Calu3 (cell line): ENCODE data around the gene IRAK2. TPM values are rescaled to one million over a fixed set of nuclear protein-coding genes. Genes with fewer than 3 reads are reported as not detected.
"Not testable (repeated sequence)": the region's sequence is repeated elsewhere in the genome, so short reads cannot be mapped to it uniquely, and the experiment has no call there.

ENCODE experiments used
- BruUV-seq: library from RNA; stranded (reverse); fragments of 400-500 nt; replicated peaks from 2 replicates; lab custom pipeline; 2021; lab: Mats Ljungman, UMichigan
- CTCF ChIA-PET: fragments of 300-600 bp; sonication (Branson Sonifier 250); formaldehyde crosslinking; loops from one replicate; lab custom pipeline; 2022; ENCODE audit warnings: antibody characterized with exemption; lab: Charles Lee
- DNase-seq: peaks from one replicate; pipeline ENCODE4 v3.0.0; 2022
- H3K27ac Mint-ChIP-seq: one replicate; pipeline ENCODE4 v1.8.0; 2022; ENCODE audit warnings: mixed read lengths; ENCODE audit not compliant: unreplicated experiment
- H3K27me3 Mint-ChIP-seq: one replicate; pipeline ENCODE4 v1.8.0; 2022; ENCODE audit warnings: mixed read lengths; ENCODE audit not compliant: unreplicated experiment
- H3K36me3 Mint-ChIP-seq: one replicate; pipeline ENCODE4 v1.8.0; 2022; ENCODE audit warnings: mild to moderate bottlenecking, moderate library complexity, mixed read lengths; ENCODE audit not compliant: insufficient read depth, unreplicated experiment
- H3K4me1 Mint-ChIP-seq: one replicate; pipeline ENCODE4 v1.8.0; 2022; ENCODE audit warnings: mild to moderate bottlenecking, low read depth, mixed read lengths; ENCODE audit not compliant: unreplicated experiment
- H3K4me3 Mint-ChIP-seq: one replicate; pipeline ENCODE4 v1.8.0; 2022; ENCODE audit warnings: mild to moderate bottlenecking, low read depth, moderate library complexity, mixed read lengths; ENCODE audit not compliant: unreplicated experiment
- H3K9me3 Mint-ChIP-seq: one replicate; pipeline ENCODE4 v1.8.0; 2022; ENCODE audit warnings: low read depth, mixed read lengths; ENCODE audit not compliant: unreplicated experiment
- CTCF ChIP-seq: fragments of 200-600 bp; IDR thresholded peaks from one replicate; pipeline ENCODE4 v1.8.0; 2022; ENCODE audit warnings: antibody characterized with exemption; ENCODE audit not compliant: unreplicated experiment
- intact Hi-C: fragments of 100-400 bp; cut with micrococcal nuclease; formaldehyde crosslinking; loops from one replicate; pipeline ENCODE4 v1.10.0; 2022; ENCODE audit not compliant: unreplicated experiment
- total RNA-seq: library from RNA; stranded (reverse); gene quantifications from 2 replicates; pipeline ENCODE4 v1.2.3, GENCODE V29; 2022

The IRAK2 gene
- total RNA-seq, 1 experiment from 2014 or later, result 31.6 TPM

GRCh38 chr3:10268116-10268515 is 103.4 kb downstream of the IRAK2 start:
- CTCF ChIA-PET, result no interaction called here
- H3K36me3 Mint-ChIP-seq, result peaks cover 44% of the 10 kb centered on the region
- BruUV-seq, result no TSS peak
- no peak overlapping the region for H3K4me3 Mint-ChIP-seq
- H3K27ac Mint-ChIP-seq, result no peak overlapping the region
- H3K4me1 Mint-ChIP-seq, result peaks cover 6% of the 10 kb centered on the region
- H3K27me3 Mint-ChIP-seq, result no peaks in the 10 kb centered on the region
- no peak for DNase-seq
- intact Hi-C loops, result no loop called here
- no peak for TF ChIP-seq CTCF
- H3K9me3 Mint-ChIP-seq, result no peaks in the 10 kb centered on the region

GRCh38 chr3:10268930-10269329 is 104.2 kb downstream of the IRAK2 start:
- H3K27ac Mint-ChIP-seq, result no peak overlapping the region

GRCh38 chr3:10269443-10269842 is 104.7 kb downstream of the IRAK2 start:
- TF ChIP-seq CTCF, result no peak
- CTCF ChIA-PET, result no interaction called here
- BruUV-seq, result no TSS peak
- peaks cover 41% of the 10 kb centered on the region for H3K36me3 Mint-ChIP-seq
- H3K27ac Mint-ChIP-seq, result no peak overlapping the region
- H3K4me1 Mint-ChIP-seq, result peaks cover 19% of the 10 kb centered on the region
- H3K4me3 Mint-ChIP-seq, result no peak overlapping the region
- DNase-seq, result no peak
- no peaks in the 10 kb centered on the region for H3K27me3 Mint-ChIP-seq
- H3K9me3 Mint-ChIP-seq, result no peaks in the 10 kb centered on the region
- intact Hi-C loops, result no loop called here

More at GRCh38 chr3:10268930-10269329, 104.2 kb downstream of the IRAK2 start:
- peaks cover 14% of the 10 kb centered on the region for H3K4me1 Mint-ChIP-seq
- no peak overlapping the region for H3K4me3 Mint-ChIP-seq
- no TSS peak for BruUV-seq
- intact Hi-C loops, result no loop called here
- no peak for TF ChIP-seq CTCF
- no peaks in the 10 kb centered on the region for H3K27me3 Mint-ChIP-seq
- peaks cover 46% of the 10 kb centered on the region for H3K36me3 Mint-ChIP-seq
- no peak for DNase-seq
- H3K9me3 Mint-ChIP-seq, result no peaks in the 10 kb centered on the region
- CTCF ChIA-PET, result no interaction called here

- H3K27ac Mint-ChIP-seq, DNase-seq, H3K27me3 Mint-ChIP-seq, H3K4me3 Mint-ChIP-seq, H3K9me3 Mint-ChIP-seq, CTCF ChIA-PET, BruUV-seq, intact Hi-C loops: not testable (repeated sequence)
- Mint-ChIP-seq H3K4me1 (peaks cover 19% of the 10 kb centered on the region), H3K36me3 (peaks cover 39% of the 10 kb centered on the region)
Measured at GRCh38 chr3:10272476-10272875, 107.8 kb downstream of the IRAK2 start.

GRCh38 chr3:10272977-10273376 is 108.3 kb downstream of the IRAK2 start:
- TF ChIP-seq CTCF, result no peak
- peaks cover 42% of the 10 kb centered on the region for H3K36me3 Mint-ChIP-seq
- H3K4me1 Mint-ChIP-seq, result peaks cover 19% of the 10 kb centered on the region
- H3K27me3 Mint-ChIP-seq, result no peaks in the 10 kb centered on the region
- intact Hi-C loops, result no loop called here
- H3K27ac Mint-ChIP-seq, result peak overlapping the region; percentile 14
- H3K9me3 Mint-ChIP-seq, result no peaks in the 10 kb centered on the region
- no peak for DNase-seq
- no TSS peak for BruUV-seq
- no peak overlapping the region for H3K4me3 Mint-ChIP-seq
- CTCF ChIA-PET, result no interaction called here
